ENCODE results near the gene DNAJB1. TPM values are rescaled to one million over a fixed set of nuclear protein-coding genes. Genes with fewer than 3 reads are reported as not detected.
"Not testable (repeated sequence)": the region's sequence is repeated elsewhere in the genome, so short reads cannot be mapped to it uniquely, and the experiment has no call there.

The DNAJB1 gene
- total RNA-seq, 1 donor from 2014 or later: 86.0 TPM

DNA sequence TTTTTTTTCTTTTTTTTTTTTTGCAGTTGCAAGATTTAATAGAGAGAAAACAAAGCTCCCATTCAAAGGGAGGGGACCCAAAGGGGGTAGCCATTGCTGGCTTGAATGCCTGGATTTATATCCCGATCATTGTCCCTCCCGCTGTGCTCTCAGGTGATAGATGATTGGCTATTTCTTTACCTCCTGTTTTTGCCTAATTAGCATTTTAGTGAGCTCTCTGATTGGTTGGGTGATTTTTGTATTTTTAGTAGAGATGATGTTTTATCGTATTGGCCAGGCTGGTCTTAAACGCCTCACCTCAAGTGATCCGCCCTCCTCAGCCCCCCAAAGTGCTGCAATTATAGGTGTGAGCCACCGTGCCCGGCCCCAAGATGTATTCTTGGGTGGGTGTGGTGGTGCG is 13.6 kb downstream of the DNAJB1 start:
- intact Hi-C loops (cut with DNase I); DNase-seq (ENCODE audit: low spot score); ATAC-seq: not testable (repeated sequence)

DNA sequence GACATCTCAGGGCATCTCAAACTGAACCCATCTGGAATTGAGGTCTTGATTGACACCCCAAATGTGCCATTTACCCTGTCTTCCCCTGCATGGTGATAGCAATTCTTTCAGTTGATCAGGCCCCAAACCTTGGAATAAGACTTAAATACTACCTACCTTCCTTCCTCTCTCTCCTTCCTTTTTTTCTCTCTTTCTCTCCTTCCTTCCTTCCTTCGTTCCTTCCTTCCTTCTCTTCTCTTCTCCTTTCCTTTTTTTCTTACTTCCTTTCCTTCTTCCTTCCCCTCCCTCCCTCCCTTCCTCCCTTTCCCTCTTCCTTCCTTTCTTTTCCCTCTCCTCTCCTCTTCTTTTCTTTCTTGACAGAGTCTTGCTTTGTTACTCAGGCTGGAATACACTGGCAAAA is 14.9 kb downstream of the DNAJB1 start:
- DNase-seq (ENCODE audit: low spot score) (no peak), ATAC-seq (no peak)
- intact Hi-C loops (cut with DNase I): no loop called here

- intact Hi-C loops (cut with DNase I): no loop called here
- DNase-seq (ENCODE audit: low spot score) (no peak), ATAC-seq (no peak)
These were observed 15.7 kb downstream of the DNAJB1 start for GRCh38 chr19:14502334-14503092.

DNA sequence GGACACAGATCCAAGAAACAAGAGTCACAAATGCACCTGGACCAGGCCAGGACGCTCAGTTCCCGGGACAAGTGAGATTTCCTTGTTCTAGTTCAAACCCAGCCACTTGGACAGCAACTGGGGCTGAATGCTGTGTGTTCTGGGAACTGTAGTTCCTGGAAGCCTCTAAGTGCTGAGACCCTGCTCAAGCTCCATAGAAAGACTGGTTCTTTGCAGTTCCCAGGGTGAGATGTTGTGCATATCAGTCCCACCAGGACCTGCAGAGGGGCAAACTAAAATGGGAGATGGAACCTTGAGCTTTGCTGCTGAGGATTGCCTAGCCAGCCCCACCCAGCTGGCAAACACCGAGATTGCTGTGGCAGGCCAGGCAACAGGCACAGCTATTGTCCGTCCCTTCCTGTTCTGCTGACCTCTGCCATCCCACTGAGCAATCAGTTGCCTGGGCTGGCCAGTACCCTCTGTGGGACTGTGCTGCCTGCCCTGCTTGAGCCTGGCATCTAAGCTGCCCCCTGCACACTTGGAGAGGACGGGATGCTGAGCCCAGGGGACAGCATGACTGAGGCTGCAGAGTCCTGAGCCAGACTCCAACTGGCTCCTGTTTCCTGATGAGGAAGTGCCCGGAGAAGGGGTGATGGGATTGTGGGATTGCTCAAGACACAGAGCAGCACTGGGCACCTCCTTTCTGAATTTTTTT is 20.8 kb downstream of the DNAJB1 start:
- intact Hi-C loops (cut with DNase I): no loop called here
- DNase-seq (ENCODE audit: low spot score): no peak
- peak; percentile 14 for ATAC-seq

- ATAC-seq: peak; percentile 0
- intact Hi-C loops (cut with DNase I): no loop called here
- DNase-seq (ENCODE audit: low spot score): no peak
These were observed 21.4 kb downstream of the DNAJB1 start for GRCh38 chr19:14496834-14497227.

DNA sequence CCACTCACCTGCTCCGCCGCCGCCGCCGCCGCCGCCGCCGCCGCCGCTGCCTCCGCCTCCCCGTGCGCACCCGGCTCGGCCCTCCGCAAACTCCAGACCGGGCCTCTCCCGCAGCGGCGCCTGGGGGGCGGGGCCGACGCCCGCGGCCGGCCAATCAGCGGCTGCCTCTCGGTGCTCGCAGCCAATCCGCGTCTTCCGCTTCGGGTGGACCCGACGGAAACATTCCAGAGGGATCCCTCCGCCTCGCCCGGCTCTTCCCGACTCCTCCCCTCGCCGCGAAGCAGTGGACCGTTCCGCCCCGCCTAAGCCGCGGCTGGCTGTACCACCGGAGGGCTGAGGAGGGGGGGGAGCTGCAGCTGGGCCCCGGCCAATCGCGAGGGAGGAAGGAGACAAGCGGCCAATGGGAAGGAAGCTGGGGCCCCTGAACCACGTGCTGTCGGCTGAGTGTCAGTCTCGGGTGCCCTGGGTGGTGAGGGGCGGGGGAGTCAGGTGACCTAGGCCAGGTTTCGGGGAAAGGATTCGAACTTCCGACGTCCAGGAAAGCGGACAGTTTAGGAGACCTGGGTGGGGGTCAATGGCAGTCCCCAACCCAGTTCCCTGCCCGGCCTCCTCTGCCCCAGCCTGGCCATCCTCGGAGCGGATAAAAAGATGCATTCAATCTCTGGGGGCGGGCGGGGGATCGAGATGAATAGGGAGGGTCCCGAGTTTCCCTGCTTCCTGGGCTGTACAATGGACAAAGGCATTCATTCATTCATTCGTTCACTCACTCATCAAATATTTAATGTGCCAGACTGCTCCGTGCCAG is 22.0 kb downstream of the DNAJB1 start, which contains the start of gene GIPC1:
GIPC1 (minus strand) TSS at position 99 of the 805 bp plus-strand sequence. CDS start 13,151 bp downstream, outside the sequence.
- intact Hi-C loops (cut with DNase I): no loop called here
- ATAC-seq (peak; percentile 98), DNase-seq (ENCODE audit: low spot score) (peak; percentile 97)

DNA sequence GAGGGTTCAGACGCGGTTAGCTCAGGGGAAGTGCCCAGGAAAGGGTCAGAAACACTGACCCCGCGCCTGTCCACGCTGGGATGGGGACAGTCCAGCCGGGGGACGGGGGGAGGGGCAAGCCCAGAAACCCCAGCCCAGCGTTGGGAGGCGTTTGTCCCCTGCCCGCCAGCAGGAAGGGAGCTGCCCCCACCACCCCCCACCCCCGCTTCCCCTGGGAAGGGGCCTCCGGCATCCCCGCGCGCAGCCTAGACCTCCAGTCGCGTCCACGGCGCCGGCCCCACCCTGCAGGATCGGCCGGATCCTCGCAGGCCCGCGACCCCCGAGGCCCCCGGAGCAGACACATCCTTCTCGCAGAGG is 22.5 kb downstream of the DNAJB1 start:
- intact Hi-C loops (cut with DNase I): no loop called here
- DNase-seq (ENCODE audit: low spot score) (no peak), ATAC-seq (no peak)

DNA sequence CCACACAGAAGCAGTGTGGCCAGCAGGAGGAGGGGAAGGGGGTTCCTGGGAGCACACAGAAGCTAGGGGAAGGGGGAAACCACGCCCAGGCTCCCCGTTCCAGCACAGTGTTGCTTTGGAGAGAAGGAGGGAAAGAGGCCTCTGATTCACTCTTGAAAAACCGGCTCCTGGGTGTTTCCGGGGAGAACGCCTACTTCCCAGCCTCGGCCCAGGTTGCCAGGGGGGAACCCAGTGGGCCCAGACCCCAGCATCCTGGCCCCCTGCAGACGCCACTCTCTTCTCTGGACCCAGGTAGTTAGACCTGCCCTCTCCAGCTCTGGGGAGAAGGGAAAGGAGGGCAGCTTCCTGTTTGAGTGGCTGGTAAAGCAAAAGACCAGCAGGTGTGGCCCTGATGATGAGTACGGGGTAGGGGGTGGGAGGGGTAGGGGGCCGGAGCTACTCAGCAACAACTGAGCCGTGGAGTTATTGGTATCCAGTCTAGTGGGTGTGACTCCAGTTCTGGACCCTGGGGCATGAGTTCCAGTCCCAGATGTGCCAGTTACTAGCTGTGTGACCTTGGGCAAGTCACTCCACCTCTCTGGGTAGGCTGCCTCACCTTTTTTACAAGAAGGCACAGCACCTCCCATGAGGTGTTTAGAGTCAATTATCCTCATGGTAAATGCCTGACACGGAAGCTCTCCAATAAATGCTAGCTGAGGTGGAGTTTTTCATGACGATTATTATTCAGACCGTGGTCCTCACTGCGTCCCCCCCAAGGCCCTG is 23.1 kb downstream of the DNAJB1 start:
- DNase-seq (ENCODE audit: low spot score) (no peak), ATAC-seq (no peak)
- intact Hi-C loops (cut with DNase I): no loop called here

GRCh38 chr19:14494411-14494810 is 23.8 kb downstream of the DNAJB1 start:
- no peak for DNase-seq (ENCODE audit: low spot score)
- intact Hi-C loops (cut with DNase I): no loop called here
- ATAC-seq: no peak

GRCh38 chr19:14492756-14493337 is 25.4 kb downstream of the DNAJB1 start:
- intact Hi-C loops (cut with DNase I): no loop called here

DNA sequence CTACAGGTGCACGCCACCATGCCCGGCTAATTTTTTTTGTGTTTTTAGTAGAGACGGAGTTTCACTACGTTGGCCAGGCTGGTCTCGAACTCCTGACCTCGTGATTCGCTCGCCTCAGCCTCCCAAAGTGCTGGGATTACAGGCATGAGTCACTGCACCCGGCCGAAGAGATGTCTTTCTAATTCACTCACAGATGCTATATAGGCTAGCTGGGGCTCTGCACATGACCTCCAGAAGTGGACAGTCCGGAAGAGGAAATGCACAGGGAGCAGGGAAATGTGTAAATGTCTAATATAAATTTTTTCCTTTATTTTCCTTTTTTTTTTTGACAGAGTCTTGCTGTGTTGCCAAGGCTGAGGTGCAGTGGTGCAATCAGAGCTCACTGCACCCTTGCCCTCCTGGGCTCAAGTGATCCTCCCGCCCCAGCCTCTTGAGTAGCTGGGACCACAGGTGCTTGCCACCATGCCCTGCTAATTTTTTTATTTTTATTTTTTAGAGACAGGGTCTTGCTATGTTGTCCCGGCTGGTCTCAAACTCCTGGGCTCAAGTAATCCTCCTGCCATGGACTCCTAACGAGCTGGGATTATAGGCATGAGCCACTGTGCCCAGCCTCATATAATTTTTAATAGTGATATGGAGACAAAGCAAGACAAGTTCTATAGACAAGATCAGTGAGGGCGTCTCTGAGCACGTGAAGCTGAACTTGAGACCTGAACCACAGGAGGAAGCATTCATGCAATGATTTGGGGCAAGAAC is 30.6 kb downstream of the DNAJB1 start:
- no peak for ATAC-seq
- intact Hi-C loops (cut with DNase I): no loop called here
- no peak for DNase-seq (ENCODE audit: low spot score)

More at GRCh38 chr19:14492756-14493337, 25.4 kb downstream of the DNAJB1 start:
- ATAC-seq (no peak), DNase-seq (ENCODE audit: low spot score) (no peak)

DNA sequence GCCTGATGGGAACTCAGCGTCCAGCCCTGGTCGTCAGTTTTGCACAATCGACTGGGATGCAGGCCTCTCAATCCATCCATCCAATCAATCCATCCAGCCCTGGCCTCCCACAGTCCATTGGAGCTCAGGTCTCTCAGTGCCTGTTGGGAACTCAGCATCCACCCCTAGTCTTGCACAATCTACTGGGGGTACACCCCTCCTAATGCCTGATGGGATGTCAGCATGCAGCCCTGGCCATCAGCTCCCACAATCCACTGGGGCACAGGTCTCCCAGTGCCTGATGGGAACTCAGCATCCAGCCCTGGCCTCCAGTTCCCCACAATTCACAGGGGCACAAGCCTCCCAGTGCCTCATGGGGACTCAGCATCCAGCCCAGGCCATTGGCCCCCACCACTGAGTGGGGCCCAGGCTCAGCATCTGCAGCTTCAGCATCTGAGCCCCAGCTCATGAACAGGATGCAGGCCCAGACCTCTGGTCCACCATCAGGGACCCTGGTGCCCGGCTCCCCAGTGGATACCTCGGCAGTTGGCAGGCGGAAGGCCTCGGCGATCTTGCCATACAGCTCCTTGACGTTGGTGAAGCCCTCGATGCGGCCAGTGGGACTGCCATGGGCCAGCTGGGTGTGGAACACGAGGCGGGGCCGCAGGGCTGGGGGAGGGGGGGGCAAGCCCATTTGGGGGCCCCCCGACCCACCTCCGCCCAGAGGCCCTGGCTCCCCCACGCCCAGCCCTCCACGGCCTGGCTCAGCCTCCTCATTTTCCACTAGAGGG is 35.8 kb downstream of the DNAJB1 start:
- ATAC-seq (no peak), DNase-seq (ENCODE audit: low spot score) (no peak)
- intact Hi-C loops (cut with DNase I): no loop called here

- DNase-seq (ENCODE audit: low spot score) (no peak), ATAC-seq (no peak)
- intact Hi-C loops (cut with DNase I): no loop called here
These were observed 37.5 kb downstream of the DNAJB1 start for GRCh38 chr19:14480700-14481079.

DNA sequence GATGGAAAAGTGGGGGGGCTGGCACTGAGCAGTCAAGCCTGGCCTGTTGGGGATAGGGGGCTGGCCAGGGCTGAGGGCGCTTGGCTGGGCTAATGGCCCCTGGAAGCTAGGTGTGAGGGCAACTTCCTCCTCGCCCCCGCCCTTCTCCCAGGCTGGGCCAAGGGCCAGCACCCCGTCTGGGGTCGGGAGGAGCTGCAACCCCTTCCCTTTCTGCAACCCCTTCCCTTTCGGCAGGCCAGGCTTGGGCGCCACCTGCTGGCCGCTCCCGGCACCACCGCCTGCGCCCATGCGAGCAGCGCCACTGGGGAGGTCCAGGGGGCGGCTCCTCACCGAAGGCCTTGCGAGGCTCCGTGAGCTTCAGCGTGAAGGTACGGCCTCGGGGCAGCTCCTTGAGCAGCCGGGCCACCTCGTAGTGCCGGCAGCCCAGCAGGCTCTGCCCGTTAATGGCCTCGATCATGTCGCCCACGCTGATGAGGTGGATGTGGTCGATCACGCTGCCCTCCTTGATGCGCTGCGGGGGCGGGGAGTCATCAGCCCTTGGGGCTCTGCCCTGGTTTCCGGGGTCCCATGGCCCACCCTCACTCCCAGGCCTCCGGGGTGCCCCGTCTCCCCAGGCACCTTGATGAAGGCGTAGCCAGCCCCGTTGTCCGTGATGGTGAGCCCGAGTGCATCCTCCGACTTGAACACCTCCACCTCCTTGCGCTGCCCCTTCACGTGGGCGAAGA is 38.1 kb downstream of the DNAJB1 start:
- no peak for DNase-seq (ENCODE audit: low spot score)
- intact Hi-C loops (cut with DNase I): no loop called here

DNA sequence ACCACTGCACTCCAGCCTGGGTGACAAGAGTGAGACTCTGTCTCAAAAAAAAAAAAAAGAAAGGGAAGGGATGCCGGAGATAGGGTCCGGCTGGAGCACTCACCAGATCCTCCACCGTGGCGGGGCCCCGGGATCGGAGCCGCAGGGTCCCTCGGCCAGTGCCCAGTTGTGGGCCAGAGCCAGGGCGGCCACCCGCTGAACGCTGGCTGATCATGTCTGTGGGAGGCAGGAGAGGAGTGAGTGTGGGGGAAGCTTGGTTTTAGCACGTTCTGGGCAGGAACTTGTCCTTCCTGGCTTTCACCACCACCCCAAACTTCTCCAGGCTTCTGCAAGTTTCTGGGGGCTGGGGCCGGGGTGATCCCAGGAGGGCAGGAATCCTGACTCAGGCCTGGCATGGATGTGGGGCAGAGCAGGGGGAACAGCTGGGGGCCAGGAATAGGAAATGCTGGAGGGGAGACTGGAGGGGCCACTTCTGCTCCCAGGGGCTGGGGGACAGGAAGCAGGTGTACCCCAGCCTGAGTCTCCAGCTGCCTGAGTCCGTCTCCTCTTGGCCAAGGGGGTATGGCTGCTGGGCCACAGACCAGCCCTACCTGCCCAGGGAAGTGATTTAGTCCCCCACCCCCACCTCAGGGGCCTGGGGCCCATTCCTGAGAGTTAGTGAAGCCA is 38.8 kb downstream of the DNAJB1 start:
- ATAC-seq: no peak
- intact Hi-C loops (cut with DNase I): no loop called here
- no peak for DNase-seq (ENCODE audit: low spot score)

More for the DNA sequence above, 38.1 kb downstream of the DNAJB1 start:
- no peak for ATAC-seq

DNA sequence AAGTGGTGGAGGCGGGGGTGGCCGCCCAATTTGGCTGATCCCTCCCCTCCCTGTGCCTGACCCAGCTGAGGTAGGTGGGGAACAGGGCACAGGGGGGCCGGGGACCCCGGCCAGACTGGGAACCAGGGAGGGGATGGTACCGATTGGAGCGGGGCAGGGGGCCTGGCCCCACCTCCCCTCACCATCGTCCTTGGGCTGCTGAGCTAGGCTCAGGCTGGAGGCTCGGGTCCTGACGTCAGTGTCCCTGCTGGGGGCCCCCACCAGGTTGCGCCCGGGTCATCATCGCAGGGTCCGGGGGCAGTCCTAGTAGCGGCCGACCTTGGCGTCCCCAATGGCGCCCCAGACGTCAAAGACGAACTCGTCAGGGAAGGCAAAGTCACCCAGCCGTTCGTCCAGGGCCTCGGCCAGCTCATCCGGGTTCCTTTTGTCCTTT is 40.1 kb downstream of the DNAJB1 start:
- DNase-seq (ENCODE audit: low spot score) (no peak), ATAC-seq (no peak)
- intact Hi-C loops (cut with DNase I): no loop called here
